Measurements from ENCODE around the gene N4BP2. TPM values are rescaled to one million over a fixed set of nuclear protein-coding genes. Genes with fewer than 3 reads are reported as not detected.

The N4BP2 gene
- total and polyA plus RNA-seq, 5 experiments from 2014 or later = 10.7 to 19.0 (median 14.3) TPM

DNA sequence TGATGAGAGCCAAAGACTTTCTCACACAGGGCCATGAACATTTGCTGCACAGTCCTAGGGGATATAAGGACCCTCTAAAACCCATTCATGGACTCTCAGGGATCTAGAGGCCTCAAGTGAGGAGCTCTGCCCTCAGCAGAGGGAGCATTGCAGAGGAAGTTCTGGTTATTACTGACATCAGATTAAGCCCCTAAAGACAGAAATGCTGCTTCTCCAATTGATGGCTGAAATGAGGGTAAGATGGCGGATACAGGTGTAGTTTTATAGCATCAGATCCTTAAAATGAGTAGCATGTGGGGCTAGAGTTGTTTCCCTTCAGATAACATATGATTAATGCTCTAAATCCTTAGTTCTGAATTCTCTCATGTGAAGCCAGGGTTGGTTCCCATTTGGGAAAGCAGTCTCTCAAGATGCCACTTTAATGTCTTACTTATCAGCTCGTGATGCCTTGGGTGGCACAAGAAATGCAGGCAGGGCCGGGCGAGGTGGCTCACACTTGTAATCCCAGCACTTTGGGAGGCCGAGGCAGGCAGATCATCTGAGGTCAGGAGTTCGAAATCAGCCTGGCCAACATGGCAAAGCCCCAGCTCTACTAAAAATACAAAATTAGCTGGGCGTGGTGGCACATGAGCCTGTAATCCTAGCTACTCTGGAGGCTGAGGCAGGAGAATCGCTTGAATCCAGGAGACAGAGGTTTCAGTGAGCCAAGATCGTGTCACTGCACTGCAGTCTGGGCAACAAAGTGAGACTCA, 148.0 kb downstream of the N4BP2 start:
- Mint-ChIP-seq H3K4me3 (peak overlapping the region; percentile 94 to 100 (median 98)), H3K36me3 (peaks cover 16 to 84% (median 57%) of the 10 kb centered on the region in 3 donors), H3K27ac (peak overlapping the region; percentile 88 to 100 (median 95)), H3K27me3 (no peaks in the 10 kb centered on the region), H3K4me1 (peaks cover 36 to 90% (median 66%) of the 10 kb centered on the region in 4 donors), H3K9me3 (no peaks in the 10 kb centered on the region)
- POLR2A ChIA-PET = interaction anchor here (0.7 to 13.9 kb wide), 18 partner anchors 7 to 105 kb away, joined by 3 to 376 read pairs (median 6); partner anchors contain the start of gene RHOH
- ATAC-seq = peak in 1 of 2 donors; percentile 5
- DNase-seq = peak in 3 of 10 donors; percentile 30 to 33 (median 30)

DNA sequence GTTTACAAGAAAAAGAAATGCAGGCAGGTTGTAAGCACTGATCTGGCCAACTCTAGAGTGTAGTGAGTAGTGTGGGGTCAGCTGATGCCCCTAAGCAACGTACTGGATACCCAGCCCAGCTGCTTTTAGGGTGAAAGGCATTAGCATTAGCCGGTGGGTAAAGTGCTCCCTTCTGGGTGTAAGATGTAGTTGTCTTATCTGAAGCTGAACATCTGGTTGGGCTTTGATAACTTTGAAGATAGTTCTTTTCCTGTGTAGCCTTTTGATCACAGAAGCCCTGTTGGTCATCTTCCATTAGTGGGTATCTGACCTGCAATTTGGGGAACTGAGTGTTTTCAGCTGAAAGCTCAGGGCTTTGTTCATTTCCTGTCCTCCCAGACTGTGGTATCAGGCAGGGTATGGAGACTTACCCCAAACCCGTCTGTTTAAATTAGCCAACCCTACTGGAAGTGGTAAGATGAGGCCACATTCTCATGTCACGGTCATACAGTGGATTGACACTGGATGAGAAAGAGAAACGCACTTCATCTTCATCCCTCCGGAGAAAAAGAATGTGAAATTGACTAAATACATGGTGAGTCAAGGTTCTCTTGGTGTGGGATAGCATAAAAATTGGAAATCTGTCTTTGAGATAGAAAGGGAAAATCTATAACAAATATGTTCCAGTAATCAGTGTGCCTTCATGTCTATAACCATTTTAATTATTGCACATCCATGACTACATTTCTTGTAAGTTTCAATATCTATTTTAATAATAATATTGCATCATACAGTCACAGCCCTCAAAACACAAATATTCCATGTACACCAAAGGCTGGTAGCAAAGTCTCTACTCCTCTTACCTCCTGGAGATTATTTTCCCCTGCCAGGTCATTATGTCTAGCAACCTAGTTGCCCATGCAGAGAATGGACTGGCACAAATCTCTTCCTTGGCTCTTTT, 148.9 kb downstream of the N4BP2 start:
- Mint-ChIP-seq H3K4me3 (peak overlapping the region; percentile 94 to 100 (median 98)), H3K27me3 (no peaks in the 10 kb centered on the region), H3K27ac (peak overlapping the region; percentile 88 to 100 (median 95)), H3K9me3 (no peaks in the 10 kb centered on the region), H3K4me1 (peaks cover 32 to 91% (median 69%) of the 10 kb centered on the region in 4 donors), H3K36me3 (peaks cover 12 to 83% (median 53%) of the 10 kb centered on the region in 3 donors)
- POLR2A ChIA-PET = interaction anchor here (0.7 to 13.9 kb wide), 23 partner anchors 8 to 107 kb away, joined by 3 to 376 read pairs (median 6); partner anchors contain the start of gene RHOH
- DNase-seq (no peak), ATAC-seq (peak; percentile 29 to 42)

DNA sequence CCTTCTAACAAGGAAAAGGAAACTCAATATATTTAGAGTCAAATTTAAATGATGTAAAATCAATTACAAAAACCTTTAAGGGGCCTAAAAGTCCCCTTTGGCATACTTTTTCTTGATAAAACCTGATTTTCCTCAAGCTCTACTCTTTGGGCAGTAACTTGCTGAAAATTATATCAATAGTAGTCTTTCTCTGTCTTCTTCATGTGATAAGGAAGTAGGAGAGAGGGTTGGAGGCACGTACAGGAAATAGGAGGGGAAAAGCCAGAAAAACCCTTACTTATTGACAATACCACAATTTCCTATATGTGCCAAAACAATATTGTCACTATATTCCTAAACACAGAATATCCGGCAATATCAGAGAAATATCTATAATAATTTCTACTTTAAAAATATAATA, 149.8 kb downstream of the N4BP2 start:
- DNase-seq = no peak
- peak in 1 of 2 donors; percentile 15 for ATAC-seq
- peak overlapping the region; percentile 94 to 100 (median 98) for H3K4me3 Mint-ChIP-seq
- peaks cover 10 to 81% (median 49%) of the 10 kb centered on the region in 3 donors for H3K36me3 Mint-ChIP-seq
- peaks cover 37 to 90% (median 75%) of the 10 kb centered on the region in 4 donors for H3K4me1 Mint-ChIP-seq
- no peaks in the 10 kb centered on the region for H3K27me3 Mint-ChIP-seq
- POLR2A ChIA-PET = interaction anchor here (0.6 to 13.9 kb wide), 13 partner anchors 9 to 150 kb away, joined by 3 to 376 read pairs (median 7); partner anchors contain the start of genes N4BP2 and RHOH
- peak overlapping the region; percentile 88 to 100 (median 95) for H3K27ac Mint-ChIP-seq
- no peaks in the 10 kb centered on the region for H3K9me3 Mint-ChIP-seq

Other genes with a start within 250 kb of the N4BP2 start
- gene PDS5A, start 78.9 kb upstream of the N4BP2 start, total RNA-seq = 100 to 1,000 TPM in 1 of 2 experiments, 10 to 100 TPM in 1; 99.8 to 101 TPM
- gene PDS5A, start 78.9 kb upstream of the N4BP2 start, polyA plus RNA-seq = 10 to 100 TPM; 31.1 to 46.7 (median 32.4) TPM
- gene RHOH, start 140.2 kb downstream of the N4BP2 start, total RNA-seq = 100 to 1,000 TPM; 233 to 249 TPM
- gene RHOH, start 140.2 kb downstream of the N4BP2 start, polyA plus RNA-seq = 100 to 1,000 TPM; 328 to 416 (median 383) TPM